ENCODE data around the gene IQSEC3.
"Not testable (repeated sequence)": the region's sequence is repeated elsewhere in the genome, so short reads cannot be mapped to it uniquely, and the experiment has no call there.

Gene IQSEC3

GRCh38 chr12:66428-66781 is at the start of gene IQSEC3:
TSS of gene IQSEC3 (plus strand) at chr12:66767. CDS start at chr12:66883, 116 bp downstream.
- not testable (repeated sequence) for DNase-seq (ENCODE audit: low spot score)

- DNase-seq (ENCODE audit: low spot score) = not testable (repeated sequence)
These were observed 48.9 kb upstream of the IQSEC3 start for GRCh38 chr12:17370-18340.

GRCh38 chr12:18821-19567 is 47.6 kb upstream of the IQSEC3 start:
- DNase-seq (ENCODE audit: low spot score) = not testable (repeated sequence)

GRCh38 chr12:19906-20305 is 46.7 kb upstream of the IQSEC3 start:
- DNase-seq (ENCODE audit: low spot score) = not testable (repeated sequence)

GRCh38 chr12:20757-21156 is 45.8 kb upstream of the IQSEC3 start:
- DNase-seq (ENCODE audit: low spot score) = no peak

- DNase-seq (ENCODE audit: low spot score) = no peak
These were observed 45.0 kb upstream of the IQSEC3 start for GRCh38 chr12:21301-22189.

- DNase-seq (ENCODE audit: low spot score) = no peak
These were observed 44.4 kb upstream of the IQSEC3 start for GRCh38 chr12:22190-22529.

GRCh38 chr12:22530-23201 is 43.9 kb upstream of the IQSEC3 start:
- no peak for DNase-seq (ENCODE audit: low spot score)

- DNase-seq (ENCODE audit: low spot score) = not testable (repeated sequence)
These were observed 38.7 kb upstream of the IQSEC3 start for GRCh38 chr12:27904-28303.

- not testable (repeated sequence) for DNase-seq (ENCODE audit: low spot score)
These were observed 27.8 kb upstream of the IQSEC3 start for GRCh38 chr12:38775-39174.

- not testable (repeated sequence) for DNase-seq (ENCODE audit: low spot score)
These were observed 26.9 kb upstream of the IQSEC3 start for GRCh38 chr12:39555-40265.

- not testable (repeated sequence) for DNase-seq (ENCODE audit: low spot score)
These were observed 22.2 kb upstream of the IQSEC3 start for GRCh38 chr12:44352-44751.

GRCh38 chr12:45235-45990 is 21.2 kb upstream of the IQSEC3 start:
- not testable (repeated sequence) for DNase-seq (ENCODE audit: low spot score)

GRCh38 chr12:45991-46358 is 20.6 kb upstream of the IQSEC3 start:
- DNase-seq (ENCODE audit: low spot score) = not testable (repeated sequence)

- not testable (repeated sequence) for DNase-seq (ENCODE audit: low spot score)
These were observed 20.0 kb upstream of the IQSEC3 start for GRCh38 chr12:46542-46941.

GRCh38 chr12:47699-48226 is 18.8 kb upstream of the IQSEC3 start:
- not testable (repeated sequence) for DNase-seq (ENCODE audit: low spot score)

GRCh38 chr12:49149-49548 is 17.4 kb upstream of the IQSEC3 start:
- not testable (repeated sequence) for DNase-seq (ENCODE audit: low spot score)

GRCh38 chr12:51087-51486 is 15.5 kb upstream of the IQSEC3 start:
- not testable (repeated sequence) for DNase-seq (ENCODE audit: low spot score)

GRCh38 chr12:51962-52361 is 14.6 kb upstream of the IQSEC3 start:
- DNase-seq (ENCODE audit: low spot score) = not testable (repeated sequence)
